ENCODE data around the gene HPS6.
"Not testable (repeated sequence)": the region's sequence is repeated elsewhere in the genome, so short reads cannot be mapped to it uniquely, and the experiment has no call there.

HPS6 gene

DNA sequence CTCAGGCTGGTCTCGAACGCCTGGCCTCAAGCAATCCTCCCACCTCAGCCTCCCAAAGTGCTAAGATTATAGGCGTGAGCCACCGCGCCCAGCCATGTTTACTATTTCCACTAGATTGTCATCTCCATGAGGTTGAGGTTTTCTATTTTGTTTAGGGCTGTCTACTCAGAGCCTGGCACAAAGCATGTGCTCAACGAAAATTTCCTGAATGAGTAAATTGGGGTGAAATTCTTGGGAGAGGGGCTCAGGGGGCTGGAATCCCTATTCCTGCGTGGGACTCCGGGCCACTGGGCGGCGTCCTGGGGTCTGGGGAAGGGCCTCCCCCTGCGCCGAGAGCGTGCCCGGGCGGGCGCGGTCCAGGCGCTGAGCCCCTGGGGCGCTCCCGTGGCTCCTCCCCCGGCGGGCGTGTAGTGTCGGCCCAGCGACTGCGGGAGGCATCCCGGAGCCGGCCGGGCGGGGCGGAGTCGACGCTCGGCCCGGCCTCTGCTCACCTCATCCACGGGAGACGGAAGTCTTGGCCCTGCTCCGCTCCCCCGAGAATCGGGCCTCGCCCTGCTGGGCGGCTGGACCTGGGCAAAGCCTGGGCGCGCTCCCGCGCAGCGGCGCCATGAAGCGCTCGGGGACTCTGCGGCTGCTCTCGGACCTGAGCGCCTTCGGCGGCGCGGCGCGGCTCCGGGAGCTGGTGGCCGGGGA lies at the start of gene HPS6:
Gene HPS6 (plus strand): TSS at position 482 of the 693 bp plus-strand sequence. CDS start 126 bp downstream, at position 608.
- peak; percentile 71 for DNase-seq (ENCODE audit: low read depth, low spot score)

DNA sequence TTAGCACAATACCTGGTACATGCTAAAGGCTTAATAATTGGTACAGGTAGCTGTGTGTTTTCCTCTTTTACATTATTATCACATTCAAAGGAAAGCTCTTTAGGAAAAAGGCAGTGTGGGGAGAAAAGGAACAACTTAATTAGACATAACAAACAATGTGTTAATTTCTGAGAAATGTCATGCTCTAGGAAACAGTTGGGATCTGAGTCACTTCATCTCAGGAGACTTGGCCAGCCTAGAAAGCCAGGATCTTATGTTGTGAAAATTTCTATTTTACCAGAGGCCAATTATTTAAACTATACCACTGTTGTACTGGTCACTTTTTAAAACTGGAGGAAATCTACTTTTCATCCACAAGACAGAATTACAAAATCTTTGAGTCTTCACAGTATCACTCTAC lies 48.7 kb upstream of the HPS6 start:
- no peak for DNase-seq (ENCODE audit: low read depth, low spot score)

DNA sequence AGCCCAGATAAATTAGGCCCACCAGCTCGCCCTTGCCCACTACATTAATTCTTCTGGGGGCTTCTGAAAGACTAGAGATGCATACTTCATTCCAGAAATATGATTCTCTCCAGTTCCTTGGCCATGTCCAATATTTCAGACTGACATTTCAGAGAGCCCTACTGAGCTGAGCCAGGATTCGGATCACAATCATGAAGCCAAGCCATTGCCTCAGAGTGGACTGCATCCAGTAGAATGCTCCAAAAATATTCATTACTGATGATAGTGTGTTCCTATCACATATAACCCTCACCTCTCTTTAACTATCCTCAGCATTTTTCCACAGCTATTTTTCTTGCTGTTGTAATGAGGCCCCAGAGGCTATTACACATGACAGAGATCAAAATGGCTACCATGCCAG lies 47.9 kb upstream of the HPS6 start:
- no peak for DNase-seq (ENCODE audit: low read depth, low spot score)

DNA sequence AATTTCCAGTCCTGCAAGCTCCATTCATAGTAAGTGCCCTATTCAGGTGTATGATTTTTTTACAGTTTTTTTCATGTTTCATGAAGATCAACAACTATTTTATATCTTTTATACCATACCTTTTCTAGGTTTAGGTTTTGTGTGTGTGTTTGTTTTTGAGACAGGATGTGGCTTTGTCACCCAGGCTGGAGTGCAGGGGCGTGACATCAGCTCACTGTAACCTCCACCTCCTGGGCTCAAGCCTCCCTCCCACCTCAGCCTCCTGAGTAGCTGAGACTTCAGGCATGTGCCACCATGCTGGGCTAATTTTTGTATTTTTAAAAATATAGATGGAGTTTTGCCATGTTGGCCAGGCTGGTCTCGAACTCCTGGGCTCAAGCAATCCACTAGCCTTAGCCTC lies 44.2 kb upstream of the HPS6 start:
- no peak for DNase-seq (ENCODE audit: low read depth, low spot score)

DNA sequence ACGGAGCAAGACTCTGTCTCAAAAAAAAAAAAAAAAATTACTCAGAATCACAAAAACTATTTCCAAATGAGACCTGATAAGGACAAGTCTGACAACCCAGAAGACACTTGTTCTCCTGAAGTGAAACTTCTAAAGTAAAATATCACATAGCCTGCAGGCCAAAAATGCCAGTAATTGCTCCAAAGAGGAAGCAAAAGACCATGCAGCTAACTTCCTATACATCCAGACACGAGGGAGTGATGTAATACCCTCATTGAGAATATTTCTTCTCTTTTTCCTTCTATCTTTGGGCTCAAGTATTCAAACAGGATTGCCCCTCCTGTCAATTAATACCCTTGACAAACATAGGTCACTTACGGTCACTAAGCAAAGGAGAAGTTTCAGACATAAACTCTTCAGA lies 40.4 kb upstream of the HPS6 start:
- DNase-seq (ENCODE audit: low read depth, low spot score): no peak

DNA sequence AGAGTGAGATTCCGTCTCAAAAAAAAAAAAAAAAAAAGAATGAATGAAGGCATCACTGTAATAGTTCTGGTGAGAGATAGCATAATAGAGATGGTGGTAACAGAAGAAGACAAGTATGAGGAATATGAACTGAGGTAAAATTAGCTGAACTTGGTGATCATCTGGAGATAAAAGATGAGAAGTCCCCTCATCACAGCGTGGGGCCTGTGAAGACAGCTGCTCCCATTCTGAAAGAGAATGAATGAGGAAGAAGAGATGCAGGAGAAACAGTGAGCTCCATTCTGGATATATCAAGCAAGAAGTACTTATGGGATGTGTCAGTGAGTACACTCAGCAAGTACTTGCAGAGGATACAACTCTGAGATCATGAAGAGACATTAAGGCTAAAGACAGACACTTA lies 37.9 kb upstream of the HPS6 start:
- DNase-seq (ENCODE audit: low read depth, low spot score): no peak

DNA sequence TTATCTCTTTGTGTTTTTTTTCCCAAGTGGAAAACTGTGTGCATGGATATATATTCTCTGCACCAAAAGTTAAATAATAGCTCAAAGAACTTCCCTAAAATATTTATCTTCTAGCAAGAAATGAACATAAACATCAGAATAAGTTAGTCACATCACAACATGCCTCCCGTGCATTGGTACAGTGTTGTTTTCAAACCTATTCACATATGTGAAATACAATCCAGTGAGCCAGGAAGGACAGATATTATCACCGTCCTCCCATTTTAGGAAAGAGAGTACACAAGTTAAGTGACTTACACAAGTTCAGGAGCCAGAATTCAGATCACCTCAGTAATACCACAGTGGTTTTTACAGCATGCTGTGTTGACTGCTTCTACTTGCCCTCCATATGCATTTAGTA lies 31.4 kb upstream of the HPS6 start:
- no peak for DNase-seq (ENCODE audit: low read depth, low spot score)

DNA sequence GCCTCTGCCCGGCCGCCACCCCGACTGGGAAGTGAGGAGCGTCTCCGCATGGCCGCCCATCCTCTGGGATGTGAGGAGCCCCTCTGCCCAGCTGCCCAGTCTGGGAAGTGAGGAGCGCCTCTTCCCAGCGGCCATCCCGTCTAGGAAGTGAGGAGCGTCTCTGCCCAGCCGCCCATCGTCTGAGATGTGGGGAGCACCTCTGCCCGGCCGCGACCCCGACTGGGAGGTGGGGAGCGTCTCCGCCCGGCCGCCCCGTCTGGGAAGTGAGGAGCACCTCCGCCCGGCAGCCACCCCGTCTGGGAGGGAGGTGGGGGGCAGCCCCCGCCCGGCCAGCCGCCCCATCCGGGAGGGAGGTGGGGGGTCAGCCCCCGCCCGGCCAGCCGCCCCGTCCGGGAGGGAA lies 29.3 kb upstream of the HPS6 start:
- DNase-seq (ENCODE audit: low read depth, low spot score): not testable (repeated sequence)

DNA sequence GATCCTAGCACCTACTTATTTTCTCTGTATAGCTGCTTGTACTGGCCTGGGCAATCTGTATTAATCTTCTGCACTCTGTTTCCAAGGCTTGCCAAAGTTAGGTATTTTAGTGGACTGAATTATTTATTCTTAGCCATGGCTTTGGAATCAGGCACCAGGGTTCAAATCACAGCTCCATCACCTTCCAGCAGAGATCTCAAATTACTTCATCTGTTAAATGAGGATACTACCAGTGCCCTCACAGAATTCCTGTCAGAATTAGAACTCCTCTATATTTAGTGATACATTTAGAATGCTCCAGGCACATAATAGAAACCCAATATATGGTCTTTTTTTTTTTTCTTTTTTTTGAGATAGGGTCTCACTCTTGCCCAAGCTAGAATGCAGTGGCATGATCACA lies 26.7 kb upstream of the HPS6 start:
- no peak for DNase-seq (ENCODE audit: low read depth, low spot score)

DNA sequence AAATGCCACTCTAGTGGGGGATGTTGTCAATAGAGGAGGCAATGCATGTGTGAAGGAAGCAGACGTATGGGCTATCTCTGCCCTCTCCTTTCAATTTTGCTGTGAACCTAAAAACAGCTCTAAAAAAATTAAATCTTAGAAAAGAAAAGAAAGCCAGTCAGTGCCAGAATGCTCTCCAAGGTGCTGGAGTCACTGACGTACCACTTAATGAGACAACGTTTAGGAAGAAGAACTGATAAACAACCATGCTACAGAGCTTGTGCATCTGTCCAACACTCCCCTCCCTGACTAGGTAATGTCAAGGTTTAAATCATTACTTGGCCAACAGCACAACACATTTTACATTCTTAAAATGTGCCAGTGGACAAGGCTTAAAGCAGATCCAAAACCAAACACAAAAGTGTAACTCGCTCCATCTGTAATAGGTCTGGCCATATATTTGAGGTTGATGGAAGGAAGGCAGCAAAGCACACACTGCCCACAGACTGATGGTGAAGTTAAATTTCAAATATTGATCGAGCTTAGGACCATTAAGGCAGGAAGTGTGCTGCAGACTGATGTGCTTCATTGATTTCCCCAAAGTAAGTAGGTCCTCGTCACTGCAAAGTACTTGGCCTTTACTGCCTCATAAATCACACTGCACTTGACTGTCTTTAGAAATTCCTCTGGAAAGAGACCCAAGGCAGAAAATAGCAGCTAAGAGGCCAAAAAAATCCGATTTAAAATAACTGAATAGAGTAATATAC lies 24.7 kb upstream of the HPS6 start:
- DNase-seq (ENCODE audit: low read depth, low spot score): no peak

DNA sequence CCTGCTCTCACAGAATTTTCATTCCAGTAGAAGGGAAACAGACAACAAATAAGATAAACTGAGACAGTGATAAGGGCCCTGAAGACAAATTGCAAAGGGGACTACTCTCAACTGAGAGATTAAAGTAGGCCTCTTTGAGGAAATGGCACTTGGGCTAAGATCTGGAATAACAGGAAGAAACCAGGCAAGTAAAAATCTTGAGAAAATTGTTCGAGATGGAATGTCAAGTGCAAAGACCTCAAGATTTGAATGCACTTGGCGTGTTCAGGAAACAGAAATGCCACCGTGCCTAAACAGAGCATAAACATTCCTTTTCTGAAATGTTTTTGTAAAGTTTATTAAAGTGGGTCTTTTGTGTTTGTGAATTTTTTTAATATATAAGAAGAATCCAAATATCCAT lies 19.9 kb upstream of the HPS6 start:
- no peak for DNase-seq (ENCODE audit: low read depth, low spot score)

DNA sequence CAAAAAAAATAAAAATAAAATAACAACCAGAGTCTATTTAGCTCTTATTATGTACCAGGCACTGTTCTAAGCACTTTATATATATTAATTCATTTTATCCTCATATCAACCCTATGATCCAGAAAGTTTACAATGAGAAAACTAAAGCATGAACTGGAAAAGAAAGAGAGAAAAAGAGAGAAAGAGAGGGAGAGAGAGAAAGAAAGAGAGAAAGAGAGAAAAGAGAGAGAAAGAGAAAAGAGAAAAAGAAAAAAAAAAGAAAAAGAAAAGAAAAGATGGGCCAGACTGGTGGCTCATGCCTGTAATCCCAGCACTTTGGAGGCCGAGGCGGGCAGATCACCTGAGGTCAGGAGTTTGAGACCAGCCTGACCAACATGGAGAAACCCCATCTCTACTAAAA lies 19.1 kb upstream of the HPS6 start:
- DNase-seq (ENCODE audit: low read depth, low spot score): no peak

DNA sequence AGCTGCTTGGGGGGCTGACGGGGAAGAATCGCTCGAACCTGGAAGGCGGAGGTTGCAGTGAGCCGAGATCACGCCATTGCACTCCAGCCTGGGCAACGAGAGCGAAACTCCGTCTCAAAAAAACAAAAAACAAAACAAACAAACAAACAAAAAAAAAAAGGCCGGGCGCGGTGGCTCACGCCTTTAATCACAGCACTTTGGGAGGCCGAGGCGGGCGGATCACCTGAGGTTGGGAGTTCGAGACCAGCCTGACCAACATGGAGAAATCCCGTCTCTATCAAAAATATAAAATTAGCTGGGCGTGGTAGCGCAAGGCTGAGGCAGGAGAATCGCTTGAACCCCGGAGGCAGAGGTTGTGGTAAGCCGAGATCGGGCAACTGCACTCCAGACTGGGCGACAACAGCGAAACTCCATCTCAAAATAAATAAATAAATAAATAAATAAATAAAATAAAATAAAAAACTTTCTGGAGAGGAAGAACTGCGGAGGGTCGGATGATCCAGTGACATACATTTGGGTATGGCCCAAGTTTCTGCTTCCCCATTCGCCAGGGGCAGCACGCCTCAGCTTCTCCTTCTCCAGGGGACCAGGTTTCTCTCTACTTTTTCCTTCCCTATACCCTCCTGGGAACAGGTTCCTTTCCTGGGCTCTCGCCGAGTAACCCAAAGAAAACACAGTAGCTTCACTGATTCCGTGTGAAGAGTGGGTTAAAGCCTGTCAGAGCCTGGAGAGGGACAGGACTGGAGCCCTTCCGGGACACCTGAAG lies 10.1 kb upstream of the HPS6 start:
- not testable (repeated sequence) for DNase-seq (ENCODE audit: low read depth, low spot score)

DNA sequence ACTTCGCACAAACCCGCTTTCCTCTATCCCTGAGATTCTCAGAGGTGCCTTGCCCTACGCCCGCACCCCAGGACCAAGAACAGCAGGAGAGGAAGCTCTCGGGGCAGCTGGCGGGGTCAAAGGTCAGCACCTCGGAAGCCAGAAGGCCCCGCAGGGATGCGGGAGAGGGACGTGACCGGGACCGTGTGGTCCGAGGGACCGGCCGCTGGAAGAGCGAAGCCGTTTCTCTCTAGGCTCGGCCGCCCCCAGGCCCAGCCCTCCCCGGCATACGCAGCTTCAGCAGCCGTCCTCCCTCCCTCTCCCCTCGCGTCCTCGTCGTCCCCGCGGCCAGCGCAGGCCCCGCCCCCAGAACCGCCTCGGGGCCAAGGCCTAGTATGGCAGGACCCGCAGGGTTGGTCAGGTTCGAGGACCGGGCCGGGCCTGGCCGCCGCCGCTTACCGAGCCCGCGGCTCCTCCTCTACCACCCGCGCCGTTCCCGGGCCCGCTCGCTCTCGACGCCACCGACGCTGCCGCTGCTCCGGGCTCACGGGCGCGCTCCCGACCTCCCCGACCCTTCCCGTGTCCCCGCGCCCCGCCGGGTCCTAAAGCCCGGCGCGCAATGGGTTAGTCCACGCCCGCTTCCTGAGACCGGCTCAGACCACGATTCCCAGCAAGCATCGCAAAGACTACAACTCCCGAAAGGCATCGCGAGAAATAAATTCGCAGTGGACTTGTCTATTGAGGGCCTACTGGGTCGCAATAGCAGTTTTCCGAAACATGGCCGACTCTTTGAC lies 9.3 kb upstream of the HPS6 start, which contains the start of gene ARMH3:
Gene ARMH3 (minus strand): TSS at position 527 of the 773 bp plus-strand sequence. CDS start 16,059 bp downstream, outside the sequence.
- peak; percentile 77 for DNase-seq (ENCODE audit: low read depth, low spot score)

DNA sequence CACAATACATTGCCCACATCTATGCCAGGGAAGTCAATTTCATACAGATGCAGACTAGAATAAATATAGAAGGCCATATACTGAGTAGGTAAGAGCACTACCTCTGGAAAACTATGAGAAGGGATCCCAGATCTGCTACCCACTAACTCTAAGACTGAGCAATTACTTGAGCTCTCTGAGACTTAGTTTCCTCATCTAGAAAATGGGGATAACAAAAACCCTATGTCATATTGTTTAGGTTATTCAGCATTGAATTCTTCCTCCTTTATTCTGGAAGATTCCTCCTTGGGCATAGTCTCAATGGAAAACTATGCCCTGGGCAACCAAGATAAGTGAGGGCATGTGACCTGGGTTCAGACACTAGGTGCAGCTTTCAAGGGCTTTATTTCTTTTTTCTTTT lies 5.2 kb upstream of the HPS6 start:
- DNase-seq (ENCODE audit: low read depth, low spot score): no peak

DNA sequence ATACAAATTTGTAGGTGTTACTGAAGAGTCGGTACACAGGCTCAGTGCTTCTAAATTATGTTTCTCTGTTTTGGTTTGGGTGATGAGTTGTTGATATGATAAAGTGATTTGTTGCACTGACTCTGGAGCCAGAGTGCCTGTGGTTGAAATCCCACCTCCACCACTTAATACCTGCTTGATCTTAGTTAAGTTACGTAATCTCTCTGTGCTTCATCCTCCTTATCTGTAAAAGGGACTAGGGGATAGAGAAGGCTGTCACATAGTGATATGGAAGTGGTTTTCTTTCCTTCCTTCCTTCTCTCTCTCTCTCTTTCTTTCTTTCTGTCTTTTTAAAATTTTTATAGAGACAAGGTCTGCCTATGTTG lies 664 bp upstream of the HPS6 start:
- no peak for DNase-seq (ENCODE audit: low read depth, low spot score)

DNA sequence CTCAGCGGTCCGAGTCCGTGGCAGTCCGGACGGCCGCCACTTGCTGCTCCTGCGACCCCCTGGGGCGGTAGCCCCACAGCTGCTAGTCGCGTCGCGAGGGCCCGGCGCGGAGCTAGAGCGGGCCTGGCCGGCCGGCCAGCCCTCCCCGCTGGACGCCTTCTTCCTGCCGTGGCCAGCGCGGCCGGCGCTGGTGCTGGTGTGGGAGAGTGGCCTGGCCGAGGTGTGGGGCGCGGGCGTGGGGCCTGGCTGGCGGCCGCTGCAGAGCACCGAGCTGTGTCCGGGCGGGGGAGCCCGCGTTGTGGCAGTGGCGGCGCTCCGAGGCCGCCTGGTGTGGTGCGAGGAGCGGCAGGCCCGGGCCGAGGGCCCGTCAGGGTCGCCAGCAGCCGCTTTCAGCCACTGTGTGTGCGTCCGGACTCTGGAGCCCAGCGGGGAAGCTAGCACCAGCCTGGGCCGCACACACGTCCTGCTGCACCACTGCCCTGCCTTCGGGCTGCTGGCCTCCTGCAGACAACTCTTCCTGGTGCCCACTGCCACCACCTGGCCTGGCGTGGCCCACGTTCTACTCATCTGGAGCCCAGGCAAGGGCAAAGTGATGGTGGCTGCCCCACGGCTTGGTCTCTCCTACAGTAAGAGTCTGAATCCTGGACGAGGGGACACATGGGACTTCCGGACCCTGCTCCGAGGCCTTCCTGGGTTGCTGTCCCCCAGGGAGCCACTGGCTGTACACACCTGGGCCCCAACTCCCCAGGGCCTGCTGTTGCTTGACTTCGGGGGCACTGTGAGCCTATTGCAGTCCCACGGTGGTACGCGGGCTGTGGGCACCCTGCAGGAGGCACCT lies 631 bp downstream of the HPS6 start:
- no peak for DNase-seq (ENCODE audit: low read depth, low spot score)

DNA sequence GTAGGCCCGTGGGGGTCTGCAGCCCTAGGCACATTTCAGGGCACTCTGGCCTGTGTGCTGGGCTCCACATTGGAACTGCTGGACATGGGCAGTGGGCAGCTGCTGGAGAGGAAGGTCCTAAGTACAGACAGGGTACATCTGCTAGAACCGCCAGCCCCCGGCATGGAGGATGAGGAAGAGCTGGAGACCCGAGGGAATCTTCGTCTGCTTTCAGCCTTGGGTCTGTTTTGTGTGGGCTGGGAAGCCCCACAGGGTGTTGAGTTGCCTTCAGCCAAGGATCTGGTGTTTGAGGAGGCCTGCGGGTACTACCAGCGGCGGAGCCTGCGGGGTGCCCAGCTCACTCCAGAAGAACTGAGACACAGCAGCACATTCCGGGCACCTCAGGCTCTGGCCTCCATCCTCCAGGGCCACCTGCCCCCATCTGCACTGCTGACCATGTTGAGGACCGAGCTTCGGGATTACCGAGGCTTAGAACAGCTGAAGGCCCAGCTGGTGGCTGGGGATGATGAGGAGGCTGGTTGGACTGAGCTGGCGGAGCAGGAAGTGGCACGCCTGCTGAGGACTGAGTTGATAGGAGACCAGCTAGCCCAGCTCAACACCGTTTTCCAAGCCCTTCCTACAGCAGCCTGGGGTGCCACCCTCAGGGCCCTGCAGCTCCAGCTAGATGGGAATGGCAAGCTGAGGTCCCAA lies 1.4 kb downstream of the HPS6 start:
- no peak for DNase-seq (ENCODE audit: low read depth, low spot score)

DNA sequence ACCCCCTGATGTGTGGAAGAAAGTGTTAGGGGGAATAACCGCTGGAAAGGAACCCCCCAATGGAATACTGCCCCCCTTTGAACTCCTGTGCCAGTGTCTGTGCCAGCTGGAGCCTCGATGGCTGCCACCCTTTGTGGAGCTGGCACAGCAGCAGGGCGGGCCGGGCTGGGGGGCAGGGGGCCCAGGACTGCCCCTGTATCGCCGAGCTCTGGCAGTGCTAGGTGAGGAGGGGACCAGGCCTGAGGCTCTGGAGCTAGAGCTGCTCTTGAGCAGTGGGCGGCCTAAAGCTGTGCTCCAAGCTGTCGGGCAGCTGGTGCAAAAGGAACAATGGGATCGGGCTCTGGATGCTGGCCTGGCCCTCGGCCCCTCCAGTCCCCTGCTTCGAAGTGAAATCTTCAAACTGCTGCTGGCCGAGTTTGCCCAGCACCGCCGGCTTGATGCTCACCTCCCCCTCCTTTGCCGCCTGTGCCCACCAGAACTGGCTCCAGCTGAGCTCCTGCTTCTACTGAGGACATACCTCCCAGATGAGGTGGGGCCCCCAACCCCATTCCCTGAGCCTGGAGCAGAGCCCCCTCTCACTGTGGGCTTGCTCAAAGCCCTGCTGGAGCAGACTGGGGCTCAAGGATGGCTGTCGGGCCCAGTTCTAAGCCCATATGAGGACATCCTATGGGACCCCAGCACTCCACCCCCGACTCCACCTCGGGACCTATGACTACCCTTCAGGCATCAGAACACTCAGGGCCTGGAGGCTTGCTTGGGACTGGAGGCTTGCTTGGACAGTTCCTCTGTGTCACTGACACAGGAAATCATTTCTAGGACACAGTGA lies 2.2 kb downstream of the HPS6 start:
- DNase-seq (ENCODE audit: low read depth, low spot score): no peak

Data from activated CD4-positive, CD25-positive, alpha-beta regulatory T cell treated with anti-CD3 and anti-CD28 coated beads, Interleukin-2, amount 50 U/mL, for 16 hours (primary cell).